GM12891 (cell line): ENCODE measurements around the gene GFRA1.

Experiments
- PAX5 ChIP-seq: IDR thresholded peaks from 2 replicates; pipeline ENCODE4 v1.6.1; 2011; ENCODE audit warnings: low read length, moderate library complexity, mild to moderate bottlenecking; ENCODE audit not compliant: insufficient read depth, severe bottlenecking
- POLR2A ChIP-seq: IDR thresholded peaks from 2 replicates; pipeline ENCODE4 v1.6.1; 2011; ENCODE audit warnings: low read depth, low read length, control low read depth
- POLR2AphosphoS5 ChIP-seq: IDR thresholded peaks from 2 replicates; pipeline ENCODE4 v1.6.1; 2011; ENCODE audit warnings: low read depth, low read length, control low read depth
- POU2F2 ChIP-seq: IDR thresholded peaks from 2 replicates; pipeline ENCODE4 v1.6.1; 2011; ENCODE audit warnings: low read depth, mild to moderate bottlenecking, control low read depth, low read length, moderate library complexity
- SPI1 ChIP-seq: IDR thresholded peaks from 2 replicates; pipeline ENCODE4 v1.6.1; 2011; ENCODE audit warnings: low read depth, low read length, control low read depth
- TAF1 ChIP-seq: IDR thresholded peaks from 2 replicates; pipeline ENCODE4 v1.6.1; 2011; ENCODE audit warnings: low read depth, low read length, control low read depth

- no peak for TF ChIP-seq POLR2A
- TF ChIP-seq POLR2AphosphoS5 = no peak
- no peak for TF ChIP-seq TAF1
- TF ChIP-seq SPI1 = no peak
- no peak for TF ChIP-seq POU2F2
- TF ChIP-seq PAX5 = no peak
Measured at GRCh38 chr10:116030576-116030975, 242.4 kb downstream of the GFRA1 start.
